HCT116 (cell line): Measurements from ENCODE around the gene DACT3.

Experiments
- CTCF ChIP-seq, 3 experiments: fragments of 200-600 bp in 1 of 3; sonication (generic) in 1 of 3; IDR thresholded peaks in 2 of 3; conservative IDR thresholded peaks in 1 of 3; 2 replicates each; pipeline ENCODE4 v1.5.1; 2012 to 2017; ENCODE audit warnings: low read depth in 2 of 3, low read length in 2 of 3, antibody characterized with exemption in 1 of 3, borderline replicate concordance in 1 of 3, control low read depth in 1 of 3, mild to moderate bottlenecking in 1 of 3, mixed read lengths in 1 of 3, mixed run types in 1 of 3, moderate library complexity in 1 of 3; ENCODE audit not compliant: insufficient read depth in 1 of 3
- EZH2 ChIP-seq: fragments of 200-600 bp; sonication (generic); IDR thresholded peaks from 2 replicates; pipeline ENCODE4 v1.6.1; 2017; ENCODE audit warnings: antibody characterized with exemption, mixed run types
- EZH2phosphoT487 ChIP-seq: fragments of 200-600 bp; IDR thresholded peaks from 2 replicates; pipeline ENCODE4 v1.6.1; 2018; ENCODE audit warnings: antibody characterized with exemption, borderline replicate concordance
- POLR2A ChIP-seq: IDR thresholded peaks from 2 replicates; pipeline ENCODE4 v1.7.0; 2011; ENCODE audit warnings: borderline replicate concordance; ENCODE audit not compliant: insufficient read depth, insufficient read length; ENCODE audit errors: extremely low read depth
- SIN3A ChIP-seq: IDR thresholded peaks from 2 replicates; pipeline ENCODE4 v1.6.1; 2012; ENCODE audit warnings: low read depth
- TF ChIP-seq, protein P1 (sequence below): IDR thresholded peaks from 2 replicates; pipeline ENCODE4 v1.6.1; 2012

GRCh38 chr19:46659151-46660007, 1.6 kb downstream of the DACT3 start:
- TF ChIP-seq, protein P1, sequence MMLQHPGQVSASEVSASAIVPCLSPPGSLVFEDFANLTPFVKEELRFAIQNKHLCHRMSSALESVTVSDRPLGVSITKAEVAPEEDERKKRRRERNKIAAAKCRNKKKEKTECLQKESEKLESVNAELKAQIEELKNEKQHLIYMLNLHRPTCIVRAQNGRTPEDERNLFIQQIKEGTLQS, result no peak
- TF ChIP-seq CTCF (IDR thresholded peaks at IDR 0.05 in 2 of 3, conservative IDR thresholded peaks at IDR 0.05 in 1 of 3; ENCODE audit: borderline replicate concordance in 1 of 3, insufficient read depth in 1 of 3, low read depth in 2 of 3, low read length in 2 of 3) (no peak), EZH2phosphoT487 (no peak), POLR2A (no peak), EZH2 (no peak), SIN3A (no peak)
